ENCODE results near the gene NKX2-3. TPM values are rescaled to one million over a fixed set of nuclear protein-coding genes. Genes with fewer than 3 reads are reported as not detected.
A peak's percentile ranks its signal among the peaks of the same experiment; 100 is the strongest.

Gene NKX2-3
- not detected for total RNA-seq

DNA sequence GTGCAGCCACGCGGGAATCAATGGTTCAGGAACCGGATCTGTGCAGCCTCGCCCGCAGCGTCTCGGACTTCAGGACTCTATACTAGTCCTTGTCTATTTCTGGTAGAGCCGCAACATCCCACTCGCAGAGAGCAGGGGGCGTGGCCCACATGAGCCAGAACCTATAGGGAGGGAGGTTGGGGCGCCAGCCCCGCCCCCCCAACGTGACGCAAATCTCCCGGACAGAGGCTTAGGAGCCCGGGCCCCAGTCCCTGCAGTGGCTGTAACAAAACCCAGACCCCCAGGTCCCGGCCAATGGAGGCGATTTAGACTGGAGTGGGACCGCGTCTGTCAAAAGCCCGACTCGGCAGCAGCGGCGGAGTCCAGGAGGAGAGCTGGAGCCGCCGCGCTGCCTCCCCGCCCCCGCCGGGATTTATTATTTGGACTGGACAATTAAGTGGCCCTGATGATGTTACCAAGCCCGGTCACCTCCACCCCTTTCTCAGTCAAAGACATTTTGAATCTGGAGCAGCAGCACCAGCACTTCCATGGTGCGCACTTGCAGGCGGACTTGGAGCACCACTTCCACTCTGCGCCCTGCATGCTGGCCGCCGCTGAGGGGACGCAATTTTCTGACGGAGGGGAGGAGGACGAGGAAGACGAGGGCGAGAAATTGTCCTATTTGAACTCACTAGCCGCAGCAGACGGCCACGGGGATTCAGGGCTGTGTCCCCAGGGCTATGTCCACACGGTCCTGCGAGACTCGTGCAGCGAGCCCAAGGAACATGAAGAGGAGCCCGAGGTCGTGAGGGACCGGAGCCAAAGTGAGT lies at the start of gene NKX2-3:
Gene NKX2-3, plus strand, starts transcription at position 256 of the 809 bp plus-strand sequence. Its CDS starts 190 bp downstream, at position 446.
- no peak for ATAC-seq
- Histone ChIP-seq H3K9me3 (no peaks in the 10 kb centered on the region), H3K36me3 (no peaks in the 10 kb centered on the region), H3K27ac (no peak within 1 kb of the TSS), H3K4me1 (peaks cover 13 to 24% of the 10 kb centered on the region in 2 donors), H3K4me3 (peak within 1 kb of the TSS; percentile 1 to 41 (median 19)), H3K27me3 (peaks cover 97 to 98% (median 97%) of the 10 kb centered on the region in 3 donors)
- in situ Hi-C loops (cut with MboI; ENCODE audit: low sequenced_read_pairs in 4 of 4) (no loop called here), intact Hi-C loops (cut with DNase I; ENCODE audit: low total_unique reads) (no loop called here)
- TF ChIP-seq, protein P1, sequence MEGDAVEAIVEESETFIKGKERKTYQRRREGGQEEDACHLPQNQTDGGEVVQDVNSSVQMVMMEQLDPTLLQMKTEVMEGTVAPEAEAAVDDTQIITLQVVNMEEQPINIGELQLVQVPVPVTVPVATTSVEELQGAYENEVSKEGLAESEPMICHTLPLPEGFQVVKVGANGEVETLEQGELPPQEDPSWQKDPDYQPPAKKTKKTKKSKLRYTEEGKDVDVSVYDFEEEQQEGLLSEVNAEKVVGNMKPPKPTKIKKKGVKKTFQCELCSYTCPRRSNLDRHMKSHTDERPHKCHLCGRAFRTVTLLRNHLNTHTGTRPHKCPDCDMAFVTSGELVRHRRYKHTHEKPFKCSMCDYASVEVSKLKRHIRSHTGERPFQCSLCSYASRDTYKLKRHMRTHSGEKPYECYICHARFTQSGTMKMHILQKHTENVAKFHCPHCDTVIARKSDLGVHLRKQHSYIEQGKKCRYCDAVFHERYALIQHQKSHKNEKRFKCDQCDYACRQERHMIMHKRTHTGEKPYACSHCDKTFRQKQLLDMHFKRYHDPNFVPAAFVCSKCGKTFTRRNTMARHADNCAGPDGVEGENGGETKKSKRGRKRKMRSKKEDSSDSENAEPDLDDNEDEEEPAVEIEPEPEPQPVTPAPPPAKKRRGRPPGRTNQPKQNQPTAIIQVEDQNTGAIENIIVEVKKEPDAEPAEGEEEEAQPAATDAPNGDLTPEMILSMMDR (IDR thresholded peaks at IDR 0.05 in 4 of 5, conservative IDR thresholded peaks at IDR 0.05 in 1 of 5) = no peak
- TF ChIP-seq POLR2A (IDR thresholded peaks at IDR 0.05) = no peak
- peak in 1 of 2 donors; percentile 34 for DNase-seq

DNA sequence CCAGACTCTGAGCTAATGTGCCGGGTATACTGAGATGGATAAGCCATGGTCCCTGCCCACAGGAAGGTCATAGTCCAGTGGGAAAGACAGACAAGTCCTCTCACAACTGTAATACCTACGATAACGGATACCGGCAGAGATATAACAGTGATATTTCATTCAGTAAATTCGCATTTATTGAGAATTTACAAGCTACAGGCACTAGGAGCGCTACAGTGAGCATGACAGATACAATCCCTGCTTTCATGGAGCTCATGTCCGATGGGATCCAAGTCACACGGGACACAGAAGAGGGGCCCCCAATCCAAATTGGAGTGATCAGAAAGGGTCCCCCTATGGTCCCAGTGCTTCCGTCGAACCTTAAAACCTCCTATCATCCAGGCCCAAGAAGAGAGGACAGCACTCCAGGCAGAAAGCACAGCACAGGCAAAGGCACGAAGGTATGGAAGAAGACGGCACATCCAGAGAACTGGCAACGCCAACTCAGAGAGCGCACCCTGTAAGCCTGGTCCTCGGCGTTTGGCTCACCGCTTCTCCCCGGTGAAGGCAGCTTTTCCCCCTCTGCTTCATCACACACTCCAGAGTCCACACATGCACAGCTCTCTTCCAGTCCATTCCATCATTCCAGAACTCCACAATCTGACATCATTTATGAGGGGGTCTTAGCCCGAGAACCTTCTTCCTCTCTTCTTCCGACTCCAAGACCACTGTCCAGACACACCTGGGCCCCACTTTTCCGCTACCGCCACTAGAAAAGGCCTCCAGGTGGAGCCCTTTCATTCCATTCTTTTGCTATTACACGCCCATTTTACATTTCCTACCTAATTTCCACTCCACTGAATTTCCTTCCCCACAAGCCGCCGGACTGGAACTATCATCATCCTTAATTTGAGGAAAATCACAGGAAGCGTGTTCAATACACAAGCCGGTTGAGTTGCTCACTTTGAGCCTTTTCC lies 47.8 kb upstream of the NKX2-3 start:
- in situ Hi-C loops (cut with MboI; ENCODE audit: low sequenced_read_pairs in 4 of 4) = no loop called here
- H3K27me3 ChIP-seq = peaks cover 5 to 22% (median 7%) of the 10 kb centered on the region in 3 donors
- no peak for DNase-seq
- H3K27ac ChIP-seq = no peak overlapping the region
- no peaks in the 10 kb centered on the region for H3K9me3 ChIP-seq
- no peak for ATAC-seq
- H3K36me3 ChIP-seq = no peaks in the 10 kb centered on the region
- no peak for TF ChIP-seq POLR2A (IDR thresholded peaks at IDR 0.05)
- TF ChIP-seq, protein P1 (IDR thresholded peaks at IDR 0.05 in 4 of 5, conservative IDR thresholded peaks at IDR 0.05 in 1 of 5) = no peak
- intact Hi-C loops (cut with DNase I; ENCODE audit: low total_unique reads) = no loop called here
- H3K4me3 ChIP-seq = no peak overlapping the region
- no peaks in the 10 kb centered on the region for H3K4me1 ChIP-seq

DNA sequence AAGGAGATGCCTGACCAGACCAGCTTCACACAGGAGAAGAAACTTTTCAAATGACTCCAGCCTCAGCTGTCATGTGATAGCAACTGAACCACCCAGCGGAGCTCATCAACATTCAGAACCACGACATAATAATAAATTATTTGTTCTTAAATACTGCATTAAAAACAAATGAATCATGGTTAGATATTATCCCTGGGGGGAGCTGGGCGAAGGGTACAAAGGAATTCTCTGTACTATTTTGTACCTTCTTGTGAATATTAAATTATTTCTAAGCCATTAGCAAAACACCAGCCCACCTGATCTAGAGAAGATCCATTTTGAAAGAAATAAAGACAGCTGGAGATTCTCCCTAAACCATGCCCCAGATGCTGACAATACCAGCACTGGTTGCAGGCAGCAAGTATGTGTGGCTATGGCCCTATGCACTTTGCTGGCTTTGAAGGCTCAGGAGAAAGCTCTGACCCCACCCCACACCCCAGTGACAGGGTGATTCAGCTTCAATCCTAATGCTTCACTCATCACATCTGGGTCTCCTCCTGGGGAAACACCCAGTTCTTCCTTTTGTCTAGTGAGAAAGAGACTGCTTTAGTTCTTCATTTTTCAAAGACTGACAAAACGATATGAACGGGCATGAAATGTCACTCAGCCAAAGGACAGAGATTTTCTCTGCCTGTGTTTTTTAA lies 45.5 kb upstream of the NKX2-3 start:
- H3K4me3 ChIP-seq = no peak overlapping the region
- no peaks in the 10 kb centered on the region for H3K9me3 ChIP-seq
- ATAC-seq (no peak), DNase-seq (no peak)
- no peak overlapping the region for H3K27ac ChIP-seq
- TF ChIP-seq POLR2A (IDR thresholded peaks at IDR 0.05) = no peak
- TF ChIP-seq, protein P1 (IDR thresholded peaks at IDR 0.05 in 4 of 5, conservative IDR thresholded peaks at IDR 0.05 in 1 of 5) = no peak
- no peaks in the 10 kb centered on the region for H3K4me1 ChIP-seq
- peaks cover 5 to 22% (median 6%) of the 10 kb centered on the region in 3 donors for H3K27me3 ChIP-seq
- intact Hi-C loops (cut with DNase I; ENCODE audit: low total_unique reads) = no loop called here
- in situ Hi-C loops (cut with MboI; ENCODE audit: low sequenced_read_pairs in 4 of 4) = no loop called here
- H3K36me3 ChIP-seq = no peaks in the 10 kb centered on the region

DNA sequence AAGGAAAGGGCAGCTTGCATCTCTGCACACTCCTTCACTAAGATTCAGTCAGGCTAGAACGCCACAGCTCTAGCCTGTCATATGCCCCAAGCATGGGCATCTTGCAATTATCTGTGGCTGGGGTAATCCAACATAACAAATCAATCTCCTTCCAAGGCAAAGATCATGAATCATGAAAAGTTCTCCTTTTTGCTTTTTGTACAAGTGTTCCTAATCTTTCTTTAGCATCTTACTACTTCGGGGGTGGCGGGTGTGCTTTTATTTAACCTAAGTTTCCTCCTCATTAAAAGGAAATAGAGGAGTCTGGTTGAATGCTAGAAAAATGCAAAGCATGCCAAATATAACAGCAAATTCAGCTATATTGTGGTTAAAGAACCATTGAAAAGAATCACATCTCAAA lies 43.5 kb upstream of the NKX2-3 start:
- DNase-seq = no peak
- Histone ChIP-seq H3K27me3 (peaks cover 5 to 20% (median 6%) of the 10 kb centered on the region in 3 donors), H3K36me3 (no peaks in the 10 kb centered on the region), H3K4me3 (no peak overlapping the region), H3K9me3 (no peaks in the 10 kb centered on the region), H3K27ac (no peak overlapping the region), H3K4me1 (no peaks in the 10 kb centered on the region)
- in situ Hi-C loops (cut with MboI; ENCODE audit: low sequenced_read_pairs in 4 of 4) = no loop called here
- TF ChIP-seq, protein P1 (IDR thresholded peaks at IDR 0.05 in 4 of 5, conservative IDR thresholded peaks at IDR 0.05 in 1 of 5) = no peak
- no peak for TF ChIP-seq POLR2A (IDR thresholded peaks at IDR 0.05)
- no peak for ATAC-seq
- intact Hi-C loops (cut with DNase I; ENCODE audit: low total_unique reads) = no loop called here
